ENCODE measurements around the gene SAPCD1.
"Not testable (repeated sequence)": the region's sequence is repeated elsewhere in the genome, so short reads cannot be mapped to it uniquely, and the experiment has no call there.

The SAPCD1 gene

DNA sequence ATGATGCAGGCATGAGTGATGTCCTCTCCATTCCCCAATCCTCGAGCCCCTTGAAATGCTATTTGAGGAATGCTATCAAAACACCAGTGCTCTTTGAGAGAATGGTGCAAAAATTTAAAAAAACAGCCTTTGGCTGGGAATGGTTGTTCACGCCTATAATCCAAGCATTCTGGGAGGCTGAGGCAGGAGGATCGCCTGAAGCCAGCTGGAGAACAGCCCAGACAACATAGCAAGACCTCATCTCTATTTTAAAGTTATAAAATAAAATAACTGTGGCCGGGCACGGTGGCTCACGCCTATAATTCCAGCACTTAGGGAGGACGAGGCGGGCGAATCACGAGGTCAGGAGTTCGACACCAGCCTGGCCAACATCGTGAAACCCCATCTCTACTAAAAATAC is 37.3 kb downstream of the SAPCD1 start:
- DNase-seq (ENCODE audit: low read depth in 2 of 2) = no peak

DNA sequence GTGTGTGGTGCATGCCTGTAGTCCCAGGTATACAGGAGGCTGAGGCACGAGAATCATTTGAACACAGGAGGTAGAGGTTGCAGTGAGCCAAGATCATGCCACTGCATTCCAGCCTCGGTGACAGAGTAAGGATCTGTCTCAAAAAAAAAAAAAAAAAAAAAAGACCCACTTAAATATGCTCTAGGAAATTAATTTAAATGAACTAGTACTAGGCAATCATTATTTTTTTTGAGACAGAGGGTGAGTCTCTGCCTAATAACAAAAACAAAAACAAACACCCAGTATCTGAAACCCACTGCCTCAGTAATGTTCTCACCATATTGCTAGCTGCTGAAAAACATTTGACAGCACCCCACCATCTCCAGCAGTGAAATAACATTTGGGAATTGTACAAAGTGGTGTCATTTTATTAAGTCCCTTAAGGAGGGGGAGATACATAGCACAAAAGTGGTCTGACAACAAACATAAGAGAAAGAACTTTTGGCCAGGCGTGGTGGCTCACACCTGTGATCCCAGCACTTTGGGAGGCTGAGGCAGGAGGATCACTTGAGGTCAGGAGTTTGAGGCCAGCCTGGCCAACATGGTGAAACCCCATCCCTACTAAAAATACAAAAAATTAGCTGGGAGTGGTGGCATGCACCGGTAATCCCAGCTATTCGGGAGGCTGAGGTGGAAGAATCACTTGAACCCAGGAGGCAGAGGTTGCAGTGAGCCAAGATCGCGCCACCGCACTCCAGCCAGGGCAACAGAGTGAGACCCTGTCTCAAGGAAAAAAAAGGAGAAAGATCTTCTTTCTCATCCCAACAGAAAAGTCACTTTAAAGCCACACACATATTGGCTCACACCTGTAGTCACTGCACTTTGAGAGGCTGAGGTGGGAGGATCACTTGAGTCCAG is 38.8 kb downstream of the SAPCD1 start:
- DNase-seq (ENCODE audit: low read depth in 2 of 2) = not testable (repeated sequence)

DNA sequence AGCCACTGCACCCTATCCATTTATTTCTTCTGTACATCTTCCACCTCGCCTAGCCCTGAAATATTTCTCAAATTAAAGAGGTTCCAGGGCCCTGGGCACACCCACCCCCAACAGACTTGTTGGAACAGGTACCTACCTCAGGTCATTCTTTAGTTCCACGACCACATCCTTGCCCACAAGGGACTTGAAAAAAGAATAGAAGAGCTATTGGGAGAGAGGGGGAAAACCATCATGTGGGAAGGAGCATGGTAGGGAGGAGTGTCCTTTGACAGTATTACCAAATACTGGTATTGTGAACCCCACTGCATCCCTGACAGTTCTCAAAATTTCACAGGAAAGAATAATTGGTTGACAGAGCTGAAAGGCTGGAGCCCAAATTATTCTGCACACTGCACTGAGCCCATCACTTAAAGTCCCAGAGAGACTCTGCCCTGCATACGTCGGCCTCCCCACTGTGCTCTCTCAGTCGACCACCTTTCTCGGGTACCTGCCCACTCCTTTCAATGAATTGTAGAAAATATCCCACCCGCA is 43.5 kb downstream of the SAPCD1 start:
- no peak for DNase-seq (ENCODE audit: low read depth in 2 of 2)

DNA sequence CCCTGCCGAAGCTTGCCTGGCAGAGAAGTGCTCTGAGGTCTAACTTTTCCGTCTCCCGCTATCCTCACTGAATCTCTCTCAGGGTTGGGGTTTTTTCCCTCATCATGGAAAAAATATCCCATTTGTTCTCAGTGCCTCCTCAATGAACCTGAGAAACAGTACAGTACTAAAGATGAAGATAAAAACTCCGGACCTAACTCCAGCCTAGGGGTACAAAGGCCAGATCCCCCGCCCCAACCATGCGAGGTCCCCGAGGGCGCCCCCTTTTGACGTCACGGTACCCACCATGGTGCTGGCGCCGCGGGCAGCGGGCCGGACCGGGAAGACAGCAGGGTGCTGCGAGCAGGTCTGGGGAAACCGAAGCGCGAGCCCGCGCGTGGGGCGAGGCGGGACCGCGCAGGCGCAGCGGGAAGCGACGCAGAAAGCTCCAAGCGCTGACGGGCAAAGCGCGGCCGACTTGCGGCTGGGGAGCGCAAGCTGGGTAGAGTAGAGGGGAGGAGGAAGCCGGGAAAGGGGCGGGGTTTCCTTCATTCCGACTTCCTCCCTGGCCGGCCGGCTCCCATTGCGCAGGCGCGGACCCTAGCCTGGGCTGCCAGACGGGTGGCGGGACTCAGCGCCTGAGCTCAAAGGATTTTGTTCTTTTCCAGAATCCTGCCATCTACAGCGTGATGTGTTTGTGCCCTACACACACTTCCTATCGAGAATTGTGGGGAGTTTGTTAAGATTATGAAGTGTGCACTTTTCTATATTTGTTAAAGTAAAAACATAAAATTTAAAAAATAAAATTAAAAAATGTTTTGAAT is 44.2 kb downstream of the SAPCD1 start, which contains the start of gene LSM2:
Gene LSM2 (minus strand): TSS at position 497 of the 803 bp plus-strand sequence. CDS start 209 bp downstream, at position 288.
- peak; percentile 95 to 96 for DNase-seq (ENCODE audit: low read depth in 2 of 2)

DNA sequence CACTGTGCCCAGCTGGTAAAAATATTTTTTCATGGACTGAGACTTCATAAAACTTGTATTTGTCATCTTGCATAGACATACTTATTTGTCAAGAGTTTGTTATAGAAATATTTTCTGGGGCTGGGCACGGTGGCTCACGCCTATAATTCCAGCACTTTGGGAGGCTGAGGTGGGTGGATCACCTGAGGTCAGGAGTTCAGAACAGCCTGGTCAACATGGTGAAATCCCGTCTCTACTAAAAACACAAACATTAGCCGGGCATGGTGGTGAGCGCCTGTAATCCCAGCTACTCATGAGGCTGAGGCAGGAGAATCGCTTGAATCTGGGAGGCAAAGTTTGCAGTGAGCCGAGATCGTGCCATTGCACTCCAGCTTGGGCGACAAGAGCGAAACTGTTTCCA is 46.1 kb downstream of the SAPCD1 start:
- DNase-seq (ENCODE audit: low read depth in 2 of 2) = not testable (repeated sequence)

DNA sequence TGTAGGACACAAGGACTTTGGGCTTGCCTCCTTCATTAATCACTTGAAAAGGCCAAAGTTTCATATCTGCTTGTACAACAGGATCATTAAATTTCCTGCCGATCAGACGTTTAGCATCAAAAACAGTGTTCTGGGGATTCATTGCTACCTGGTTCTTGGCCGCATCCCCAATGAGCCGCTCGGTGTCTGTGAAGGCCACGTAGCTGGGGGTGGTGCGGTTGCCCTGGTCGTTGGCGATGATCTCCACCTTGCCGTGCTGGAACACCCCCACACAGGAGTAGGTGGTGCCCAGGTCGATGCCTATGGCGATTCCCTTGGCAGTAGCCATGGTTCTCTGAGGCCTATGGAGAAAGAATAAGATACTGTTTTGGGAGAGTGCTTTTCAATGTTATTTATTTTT is 49.2 kb downstream of the SAPCD1 start:
- no peak for DNase-seq (ENCODE audit: low read depth in 2 of 2)

DNA sequence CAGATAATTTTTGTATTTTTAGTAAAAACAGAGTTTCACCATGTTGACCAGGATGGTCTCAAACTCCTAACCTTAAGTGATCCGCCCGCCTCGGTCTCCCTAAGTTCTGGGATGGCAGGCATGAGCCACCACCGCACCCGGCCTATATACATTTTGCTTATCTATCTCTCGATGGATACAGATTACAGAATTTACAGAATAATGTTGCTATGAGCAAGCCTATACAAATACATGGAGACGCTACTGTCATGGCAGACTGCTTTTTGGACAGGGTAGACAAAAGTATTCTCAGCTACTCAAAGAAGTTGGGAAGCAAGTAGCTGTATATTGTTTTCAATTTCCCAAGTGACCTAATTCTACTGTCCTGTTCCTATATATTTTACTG is 51.0 kb downstream of the SAPCD1 start:
- DNase-seq (ENCODE audit: low read depth in 2 of 2) = no peak

Data from stimulated activated CD8-positive, alpha-beta memory T cell treated with anti-CD3 and anti-CD28 coated beads, Interleukin-15, amount 100 ng/mL, for 48 hours (primary cell).